HepG2 (cell line): Measurements from ENCODE around the gene GATB.

Experiments
- CEBPB ChIP-seq: IDR thresholded peaks from 2 replicates; pipeline ENCODE4 v1.6.1; 2011; ENCODE audit warnings: low read depth, low read length, improper control_type of control experiment, borderline replicate concordance
- FOXJ3 ChIP-seq: sonication (generic); formaldehyde crosslinking; IDR thresholded peaks from 2 replicates; pipeline ENCODE4 v1.4.0; 2020; ENCODE audit warnings: missing genetic modification reagents, mild to moderate bottlenecking, borderline replicate concordance
- JUND ChIP-seq: sonication (generic); formaldehyde crosslinking; IDR thresholded peaks from 2 replicates; pipeline ENCODE4 v1.8.0; 2022; ENCODE audit warnings: mild to moderate bottlenecking, missing genetic modification reagents
- KLF16 ChIP-seq, 2 experiments: sonication (generic) in 1 of 2; formaldehyde crosslinking in 1 of 2; IDR thresholded peaks; 2 replicates each; pipeline versions ENCODE4 v1.6.1 to v1.8.0; 2016 to 2023; ENCODE audit warnings: missing genetic modification reagents in 2 of 2, missing compliant biosample characterization in 1 of 2
- POLR2A ChIP-seq, 2 experiments: IDR thresholded peaks; 2 replicates each; pipeline ENCODE4 v1.6.1; 2011; ENCODE audit warnings: low read depth in 2 of 2, low read length in 2 of 2, mild to moderate bottlenecking in 1 of 2, moderate library complexity in 1 of 2; ENCODE audit not compliant: insufficient read depth in 1 of 2
- SRF ChIP-seq: IDR thresholded peaks from 2 replicates; pipeline ENCODE4 v1.6.1; 2011; ENCODE audit warnings: mild to moderate bottlenecking, low read depth, low read length, moderate library complexity
- ZNF670 ChIP-seq: sonication (generic); formaldehyde crosslinking; IDR thresholded peaks from 2 replicates; pipeline ENCODE4 v1.8.0; 2022; ENCODE audit warnings: mild to moderate bottlenecking, missing genetic modification reagents, borderline replicate concordance
- TF ChIP-seq, protein P1 (sequence below), 2 experiments: IDR thresholded peaks; 2 replicates each; pipeline ENCODE4 v1.6.1; 2011 to 2012; ENCODE audit warnings: low read length in 2 of 2, borderline replicate concordance in 1 of 2, low read depth in 1 of 2, mild to moderate bottlenecking in 1 of 2, moderate library complexity in 1 of 2
- TF ChIP-seq, protein P2 (sequence below), 2 experiments: sonication (generic) in 1 of 2; formaldehyde crosslinking in 1 of 2; IDR thresholded peaks; 2 replicates each; pipeline versions ENCODE4 v1.5.1 to v1.6.1; 2011 to 2020; ENCODE audit warnings: borderline replicate concordance in 1 of 2, low read depth in 1 of 2, low read length in 1 of 2, mild to moderate bottlenecking in 1 of 2, missing genetic modification reagents in 1 of 2, moderate library complexity in 1 of 2
- TF ChIP-seq, protein P3 (sequence below): sonication (generic); formaldehyde crosslinking; IDR thresholded peaks from 2 replicates; pipeline ENCODE4 v1.5.0; 2020; ENCODE audit warnings: mild to moderate bottlenecking, missing genetic modification reagents, moderate library complexity
- TF ChIP-seq, protein P4 (sequence below): IDR thresholded peaks from 2 replicates; pipeline ENCODE4 v1.6.1; 2012; ENCODE audit warnings: inconsistent platforms
- TF ChIP-seq, protein P5 (sequence below): sonication (generic); formaldehyde crosslinking; IDR thresholded peaks from 2 replicates; pipeline ENCODE4; 2020; ENCODE audit warnings: missing genetic modification reagents, mild to moderate bottlenecking, borderline replicate concordance

DNA sequence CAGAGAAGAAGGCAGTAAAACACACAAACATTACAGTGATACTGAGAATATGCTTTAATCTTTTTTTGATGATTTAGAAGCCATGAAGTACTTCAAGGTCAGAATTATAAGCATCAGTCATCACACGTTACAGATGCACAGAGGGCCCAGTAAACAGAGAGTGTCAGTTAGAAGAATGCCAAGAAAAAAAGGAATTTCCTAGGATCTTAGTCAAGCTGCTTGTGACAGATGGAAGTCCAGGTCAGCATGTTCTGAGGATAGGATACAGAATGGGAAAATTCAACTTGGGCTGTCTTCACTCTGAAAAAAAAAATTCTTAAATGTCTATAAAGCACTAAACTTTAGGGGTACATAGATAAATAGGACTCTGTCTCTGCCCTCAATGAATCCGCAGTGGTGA is 38.9 kb downstream of the GATB start:
- TF ChIP-seq JUND (no peak), ZNF670 (no peak), CEBPB (no peak), POLR2A (IDR thresholded peaks at IDR 0.05; ENCODE audit: insufficient read depth in 1 of 2, low read depth in 2 of 2, low read length in 2 of 2) (no peak), KLF16 (CRISPR knock-in tag; IDR thresholded peaks at IDR 0.05) (no peak), FOXJ3 (CRISPR knock-in tag) (no peak), SRF (no peak)
- TF ChIP-seq, protein P1, sequence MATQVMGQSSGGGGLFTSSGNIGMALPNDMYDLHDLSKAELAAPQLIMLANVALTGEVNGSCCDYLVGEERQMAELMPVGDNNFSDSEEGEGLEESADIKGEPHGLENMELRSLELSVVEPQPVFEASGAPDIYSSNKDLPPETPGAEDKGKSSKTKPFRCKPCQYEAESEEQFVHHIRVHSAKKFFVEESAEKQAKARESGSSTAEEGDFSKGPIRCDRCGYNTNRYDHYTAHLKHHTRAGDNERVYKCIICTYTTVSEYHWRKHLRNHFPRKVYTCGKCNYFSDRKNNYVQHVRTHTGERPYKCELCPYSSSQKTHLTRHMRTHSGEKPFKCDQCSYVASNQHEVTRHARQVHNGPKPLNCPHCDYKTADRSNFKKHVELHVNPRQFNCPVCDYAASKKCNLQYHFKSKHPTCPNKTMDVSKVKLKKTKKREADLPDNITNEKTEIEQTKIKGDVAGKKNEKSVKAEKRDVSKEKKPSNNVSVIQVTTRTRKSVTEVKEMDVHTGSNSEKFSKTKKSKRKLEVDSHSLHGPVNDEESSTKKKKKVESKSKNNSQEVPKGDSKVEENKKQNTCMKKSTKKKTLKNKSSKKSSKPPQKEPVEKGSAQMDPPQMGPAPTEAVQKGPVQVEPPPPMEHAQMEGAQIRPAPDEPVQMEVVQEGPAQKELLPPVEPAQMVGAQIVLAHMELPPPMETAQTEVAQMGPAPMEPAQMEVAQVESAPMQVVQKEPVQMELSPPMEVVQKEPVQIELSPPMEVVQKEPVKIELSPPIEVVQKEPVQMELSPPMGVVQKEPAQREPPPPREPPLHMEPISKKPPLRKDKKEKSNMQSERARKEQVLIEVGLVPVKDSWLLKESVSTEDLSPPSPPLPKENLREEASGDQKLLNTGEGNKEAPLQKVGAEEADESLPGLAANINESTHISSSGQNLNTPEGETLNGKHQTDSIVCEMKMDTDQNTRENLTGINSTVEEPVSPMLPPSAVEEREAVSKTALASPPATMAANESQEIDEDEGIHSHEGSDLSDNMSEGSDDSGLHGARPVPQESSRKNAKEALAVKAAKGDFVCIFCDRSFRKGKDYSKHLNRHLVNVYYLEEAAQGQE (IDR thresholded peaks at IDR 0.05; ENCODE audit: borderline replicate concordance in 1 of 2, low read depth in 1 of 2, low read length in 2 of 2): no peak
- TF ChIP-seq, protein P2, sequence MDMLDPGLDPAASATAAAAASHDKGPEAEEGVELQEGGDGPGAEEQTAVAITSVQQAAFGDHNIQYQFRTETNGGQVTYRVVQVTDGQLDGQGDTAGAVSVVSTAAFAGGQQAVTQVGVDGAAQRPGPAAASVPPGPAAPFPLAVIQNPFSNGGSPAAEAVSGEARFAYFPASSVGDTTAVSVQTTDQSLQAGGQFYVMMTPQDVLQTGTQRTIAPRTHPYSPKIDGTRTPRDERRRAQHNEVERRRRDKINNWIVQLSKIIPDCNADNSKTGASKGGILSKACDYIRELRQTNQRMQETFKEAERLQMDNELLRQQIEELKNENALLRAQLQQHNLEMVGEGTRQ (IDR thresholded peaks at IDR 0.05; ENCODE audit: low read depth, low read length): no peak
- TF ChIP-seq, protein P2 (CRISPR knock-in tag; IDR thresholded peaks at IDR 0.05; ENCODE audit: borderline replicate concordance): no peak
- TF ChIP-seq, protein P3, sequence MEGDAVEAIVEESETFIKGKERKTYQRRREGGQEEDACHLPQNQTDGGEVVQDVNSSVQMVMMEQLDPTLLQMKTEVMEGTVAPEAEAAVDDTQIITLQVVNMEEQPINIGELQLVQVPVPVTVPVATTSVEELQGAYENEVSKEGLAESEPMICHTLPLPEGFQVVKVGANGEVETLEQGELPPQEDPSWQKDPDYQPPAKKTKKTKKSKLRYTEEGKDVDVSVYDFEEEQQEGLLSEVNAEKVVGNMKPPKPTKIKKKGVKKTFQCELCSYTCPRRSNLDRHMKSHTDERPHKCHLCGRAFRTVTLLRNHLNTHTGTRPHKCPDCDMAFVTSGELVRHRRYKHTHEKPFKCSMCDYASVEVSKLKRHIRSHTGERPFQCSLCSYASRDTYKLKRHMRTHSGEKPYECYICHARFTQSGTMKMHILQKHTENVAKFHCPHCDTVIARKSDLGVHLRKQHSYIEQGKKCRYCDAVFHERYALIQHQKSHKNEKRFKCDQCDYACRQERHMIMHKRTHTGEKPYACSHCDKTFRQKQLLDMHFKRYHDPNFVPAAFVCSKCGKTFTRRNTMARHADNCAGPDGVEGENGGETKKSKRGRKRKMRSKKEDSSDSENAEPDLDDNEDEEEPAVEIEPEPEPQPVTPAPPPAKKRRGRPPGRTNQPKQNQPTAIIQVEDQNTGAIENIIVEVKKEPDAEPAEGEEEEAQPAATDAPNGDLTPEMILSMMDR (CRISPR knock-in tag): no peak
- TF ChIP-seq, protein P4, sequence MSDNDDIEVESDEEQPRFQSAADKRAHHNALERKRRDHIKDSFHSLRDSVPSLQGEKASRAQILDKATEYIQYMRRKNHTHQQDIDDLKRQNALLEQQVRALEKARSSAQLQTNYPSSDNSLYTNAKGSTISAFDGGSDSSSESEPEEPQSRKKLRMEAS: no peak
- TF ChIP-seq, protein P5, sequence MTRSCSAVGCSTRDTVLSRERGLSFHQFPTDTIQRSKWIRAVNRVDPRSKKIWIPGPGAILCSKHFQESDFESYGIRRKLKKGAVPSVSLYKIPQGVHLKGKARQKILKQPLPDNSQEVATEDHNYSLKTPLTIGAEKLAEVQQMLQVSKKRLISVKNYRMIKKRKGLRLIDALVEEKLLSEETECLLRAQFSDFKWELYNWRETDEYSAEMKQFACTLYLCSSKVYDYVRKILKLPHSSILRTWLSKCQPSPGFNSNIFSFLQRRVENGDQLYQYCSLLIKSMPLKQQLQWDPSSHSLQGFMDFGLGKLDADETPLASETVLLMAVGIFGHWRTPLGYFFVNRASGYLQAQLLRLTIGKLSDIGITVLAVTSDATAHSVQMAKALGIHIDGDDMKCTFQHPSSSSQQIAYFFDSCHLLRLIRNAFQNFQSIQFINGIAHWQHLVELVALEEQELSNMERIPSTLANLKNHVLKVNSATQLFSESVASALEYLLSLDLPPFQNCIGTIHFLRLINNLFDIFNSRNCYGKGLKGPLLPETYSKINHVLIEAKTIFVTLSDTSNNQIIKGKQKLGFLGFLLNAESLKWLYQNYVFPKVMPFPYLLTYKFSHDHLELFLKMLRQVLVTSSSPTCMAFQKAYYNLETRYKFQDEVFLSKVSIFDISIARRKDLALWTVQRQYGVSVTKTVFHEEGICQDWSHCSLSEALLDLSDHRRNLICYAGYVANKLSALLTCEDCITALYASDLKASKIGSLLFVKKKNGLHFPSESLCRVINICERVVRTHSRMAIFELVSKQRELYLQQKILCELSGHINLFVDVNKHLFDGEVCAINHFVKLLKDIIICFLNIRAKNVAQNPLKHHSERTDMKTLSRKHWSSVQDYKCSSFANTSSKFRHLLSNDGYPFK (CRISPR knock-in tag): no peak
